DOHH2 (cell line): Measurements from ENCODE around the gene MIS12.
A peak's percentile ranks its signal among the peaks of the same experiment; 100 is the strongest.

Source experiments
- H3F3A ChIP-seq: fragments of 200-600 bp; sonication (generic), shearing (Covaris generic); 2 replicates; pipeline ENCODE4 v1.6.0; 2016; ENCODE audit warnings: antibody characterized with exemption, mild to moderate bottlenecking; ENCODE audit not compliant: control insufficient read depth, insufficient read depth
- H3K27ac ChIP-seq: fragments of 200-600 bp; sonication (generic); 2 replicates; pipeline ENCODE4 v1.5.1; 2014; ENCODE audit warnings: low read depth, mild to moderate bottlenecking, low read length, moderate library complexity
- H3K27me3 ChIP-seq: fragments of 200-600 bp; sonication (generic); 2 replicates; pipeline ENCODE4 v1.6.1; 2014; ENCODE audit warnings: mild to moderate bottlenecking, low read length, mixed read lengths; ENCODE audit not compliant: control insufficient read depth
- H3K36me3 ChIP-seq: fragments of 200-600 bp; sonication (generic); 2 replicates; pipeline ENCODE4 v1.6.1; 2014; ENCODE audit warnings: mild to moderate bottlenecking, low read length, moderate library complexity, mixed read lengths; ENCODE audit not compliant: control insufficient read depth
- H3K4me1 ChIP-seq: fragments of 200-600 bp; sonication (generic); 2 replicates; pipeline ENCODE4 v1.6.1; 2014; ENCODE audit warnings: mild to moderate bottlenecking, low read length, mixed read lengths; ENCODE audit not compliant: control insufficient read depth
- H3K4me2 ChIP-seq: fragments of 200-600 bp; sonication (generic); 2 replicates; pipeline ENCODE4 v1.6.0; 2014; ENCODE audit warnings: mild to moderate bottlenecking, low read length, moderate library complexity
- H3K4me3 ChIP-seq: fragments of 200-600 bp; sonication (generic); 2 replicates; pipeline ENCODE4 v1.5.1; 2014; ENCODE audit warnings: mild to moderate bottlenecking, low read length, mixed read lengths
- H3K79me2 ChIP-seq: fragments of 200-600 bp; sonication (generic); 2 replicates; pipeline ENCODE4 v1.6.1; 2014; ENCODE audit warnings: mild to moderate bottlenecking, low read length, mixed read lengths; ENCODE audit not compliant: control insufficient read depth
- H3K9me2 ChIP-seq: fragments of 200-600 bp; sonication (generic); replicated peaks from 2 replicates; pipeline ENCODE4 v1.6.1; 2014; ENCODE audit warnings: mild to moderate bottlenecking, low read length, mixed read lengths; ENCODE audit not compliant: control insufficient read depth
- H3K9me3 ChIP-seq: fragments of 200-600 bp; sonication (generic); 2 replicates; pipeline ENCODE4 v1.6.1; 2014; ENCODE audit warnings: antibody characterized with exemption, low read length, mixed read lengths; ENCODE audit not compliant: control insufficient read depth, insufficient read depth
- H4K20me1 ChIP-seq: fragments of 200-600 bp; sonication (generic); 2 replicates; pipeline ENCODE4 v1.6.0; 2014; ENCODE audit warnings: low read depth, mild to moderate bottlenecking, antibody characterized with exemption, low read length, moderate library complexity; ENCODE audit not compliant: control insufficient read depth, insufficient read depth
- EZH2phosphoT487 ChIP-seq: fragments of 200-600 bp; sonication (generic); IDR thresholded peaks from 2 replicates; pipeline ENCODE4 v1.6.1; 2017; ENCODE audit warnings: borderline replicate concordance, mild to moderate bottlenecking, antibody characterized with exemption, low read length, moderate library complexity, mixed read lengths
- TF ChIP-seq, protein P1 (sequence below): fragments of 200-600 bp; sonication (generic); IDR thresholded peaks from one replicate; pipeline ENCODE4 v1.5.1; 2014; ENCODE audit warnings: antibody characterized with exemption, mild to moderate bottlenecking, low read depth, low read length; ENCODE audit not compliant: poor library complexity, severe bottlenecking

The MIS12 gene

DNA sequence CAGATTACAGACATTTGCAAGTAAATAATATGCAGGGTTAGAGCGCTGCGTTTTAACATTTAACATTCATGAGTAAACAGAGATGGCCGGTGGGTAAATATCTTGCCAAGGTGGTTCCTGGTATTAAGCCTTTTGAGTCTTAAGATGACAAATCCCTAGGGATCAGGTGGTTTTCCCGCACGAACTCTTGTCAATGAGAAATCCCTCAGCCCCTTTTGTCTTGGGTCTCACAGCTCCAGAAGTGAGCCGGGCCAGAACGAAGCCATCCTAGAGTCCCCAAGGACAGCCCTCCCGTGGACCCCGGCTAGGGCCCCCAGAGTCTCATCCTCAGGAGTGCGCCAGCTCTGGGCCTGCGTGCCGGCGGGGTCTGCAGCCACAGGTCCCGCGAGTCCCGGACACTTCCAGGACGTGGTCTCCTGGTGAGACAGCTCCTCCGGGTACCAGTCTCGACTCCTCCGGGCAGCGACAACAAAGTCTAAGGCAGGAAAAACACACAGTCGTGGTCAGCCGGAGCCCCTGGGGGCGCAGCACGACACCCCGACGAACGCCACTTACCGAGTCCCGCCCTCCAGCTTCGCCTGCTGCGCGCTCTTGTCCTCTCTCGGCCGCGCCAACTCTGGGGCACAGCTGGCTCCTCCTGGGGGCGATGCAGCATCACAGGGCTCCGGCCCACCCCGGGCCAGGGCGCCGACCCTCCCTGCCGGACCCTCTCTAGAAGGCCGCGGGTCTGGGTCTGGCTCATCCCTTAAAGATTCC lies 13.3 kb downstream of the MIS12 start:
- H3K4me2 ChIP-seq, result peak overlapping the region; percentile 64

DNA sequence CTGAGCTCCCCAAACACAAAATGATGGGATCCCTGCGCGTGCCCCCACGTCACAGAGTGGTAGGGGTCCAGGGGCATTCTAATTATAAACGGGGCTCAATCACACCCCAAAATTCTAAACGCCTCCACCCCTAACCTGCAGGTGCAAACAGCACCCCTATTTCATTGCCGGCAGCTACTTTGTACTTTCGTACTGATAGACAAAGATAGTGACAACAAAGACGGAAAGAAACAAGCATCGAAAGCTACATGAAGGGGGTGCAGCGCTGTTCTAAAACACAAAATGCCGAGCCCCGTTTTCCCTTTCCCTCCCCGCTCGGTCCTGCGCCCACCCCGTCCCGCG lies 13.9 kb downstream of the MIS12 start:
- H4K20me1 ChIP-seq, result no peaks in the 10 kb centered on the region
- TF ChIP-seq EZH2phosphoT487, result no peak
- TF ChIP-seq, protein P1, sequence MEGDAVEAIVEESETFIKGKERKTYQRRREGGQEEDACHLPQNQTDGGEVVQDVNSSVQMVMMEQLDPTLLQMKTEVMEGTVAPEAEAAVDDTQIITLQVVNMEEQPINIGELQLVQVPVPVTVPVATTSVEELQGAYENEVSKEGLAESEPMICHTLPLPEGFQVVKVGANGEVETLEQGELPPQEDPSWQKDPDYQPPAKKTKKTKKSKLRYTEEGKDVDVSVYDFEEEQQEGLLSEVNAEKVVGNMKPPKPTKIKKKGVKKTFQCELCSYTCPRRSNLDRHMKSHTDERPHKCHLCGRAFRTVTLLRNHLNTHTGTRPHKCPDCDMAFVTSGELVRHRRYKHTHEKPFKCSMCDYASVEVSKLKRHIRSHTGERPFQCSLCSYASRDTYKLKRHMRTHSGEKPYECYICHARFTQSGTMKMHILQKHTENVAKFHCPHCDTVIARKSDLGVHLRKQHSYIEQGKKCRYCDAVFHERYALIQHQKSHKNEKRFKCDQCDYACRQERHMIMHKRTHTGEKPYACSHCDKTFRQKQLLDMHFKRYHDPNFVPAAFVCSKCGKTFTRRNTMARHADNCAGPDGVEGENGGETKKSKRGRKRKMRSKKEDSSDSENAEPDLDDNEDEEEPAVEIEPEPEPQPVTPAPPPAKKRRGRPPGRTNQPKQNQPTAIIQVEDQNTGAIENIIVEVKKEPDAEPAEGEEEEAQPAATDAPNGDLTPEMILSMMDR, result no peak
- no peaks in the 10 kb centered on the region for H3K36me3 ChIP-seq
- no peaks in the 10 kb centered on the region for H3F3A ChIP-seq
- H3K9me2 ChIP-seq, result no peaks in the 10 kb centered on the region
- H3K9me3 ChIP-seq, result no peaks in the 10 kb centered on the region
- H3K4me3 ChIP-seq, result peak overlapping the region; percentile 61
- H3K27me3 ChIP-seq, result peaks cover 34% of the 10 kb centered on the region
- peaks cover 12% of the 10 kb centered on the region for H3K4me1 ChIP-seq
- H3K4me2 ChIP-seq, result peak overlapping the region; percentile 64
- no peak overlapping the region for H3K27ac ChIP-seq
- no peaks in the 10 kb centered on the region for H3K79me2 ChIP-seq

More for the DNA sequence above, 13.3 kb downstream of the MIS12 start:
- H3K36me3 ChIP-seq, result no peaks in the 10 kb centered on the region
- TF ChIP-seq, protein P1, result no peak
- TF ChIP-seq EZH2phosphoT487, result no peak
- peaks cover 12% of the 10 kb centered on the region for H3K4me1 ChIP-seq
- no peaks in the 10 kb centered on the region for H3K9me3 ChIP-seq
- H3F3A ChIP-seq, result no peaks in the 10 kb centered on the region
- no peaks in the 10 kb centered on the region for H3K79me2 ChIP-seq
- H3K27ac ChIP-seq, result no peak overlapping the region
- no peaks in the 10 kb centered on the region for H3K9me2 ChIP-seq
- H3K27me3 ChIP-seq, result peaks cover 34% of the 10 kb centered on the region
- H3K4me3 ChIP-seq, result no peak overlapping the region
- H4K20me1 ChIP-seq, result no peaks in the 10 kb centered on the region

DNA sequence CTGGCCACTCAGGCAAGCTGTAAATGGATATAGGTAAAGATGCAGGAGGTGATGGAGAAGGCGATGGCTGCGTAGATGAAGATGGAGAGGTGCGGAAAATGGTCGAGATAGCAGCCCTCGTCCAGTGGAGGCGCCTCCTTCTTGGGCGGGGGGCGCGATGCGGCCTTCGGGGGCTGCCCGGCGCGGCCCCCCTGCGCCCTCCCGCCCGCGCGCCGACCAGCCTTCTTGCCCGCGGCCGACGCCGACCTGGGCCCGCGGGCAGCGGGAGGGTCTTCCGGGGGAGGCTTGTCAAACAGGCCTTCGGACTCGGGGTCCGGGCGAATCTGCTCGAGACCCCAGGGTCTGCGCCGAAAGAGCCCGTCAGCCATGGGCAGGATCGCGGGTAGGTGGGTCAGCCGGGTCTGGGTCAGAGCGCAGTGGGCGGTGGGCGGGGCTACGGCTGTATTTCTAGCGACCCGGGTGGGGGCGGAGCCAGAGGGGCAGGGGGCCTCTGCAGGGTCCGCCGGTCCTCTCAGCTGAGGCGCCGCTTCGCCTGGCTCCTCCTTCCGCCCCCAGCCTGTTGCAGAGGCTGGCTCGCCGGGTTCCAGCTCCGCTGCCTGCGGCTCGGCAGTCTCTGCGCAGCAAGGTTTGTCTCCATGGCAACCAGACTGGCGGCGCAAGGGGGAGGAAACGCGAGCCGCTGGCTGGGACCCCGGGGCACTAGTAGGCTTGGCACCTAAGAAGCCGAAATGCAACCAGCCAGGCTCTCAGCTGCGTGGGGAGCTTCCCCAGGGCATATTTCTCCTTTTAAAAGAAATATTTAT lies 14.4 kb downstream of the MIS12 start:
- Histone ChIP-seq H3K4me3 (peak overlapping the region; percentile 61), H3K9me2 (no peaks in the 10 kb centered on the region), H3K4me2 (peak overlapping the region; percentile 64), H3F3A (no peaks in the 10 kb centered on the region), H3K9me3 (no peaks in the 10 kb centered on the region), H3K4me1 (peaks cover 12% of the 10 kb centered on the region), H3K36me3 (no peaks in the 10 kb centered on the region), H3K79me2 (no peaks in the 10 kb centered on the region), H3K27me3 (peaks cover 34% of the 10 kb centered on the region), H4K20me1 (no peaks in the 10 kb centered on the region), H3K27ac (no peak overlapping the region)
- no peak for TF ChIP-seq EZH2phosphoT487
- TF ChIP-seq, protein P1, result no peak
